LHCN-M2 (cell line): ENCODE results near the gene STAC3. TPM values are rescaled to one million over a fixed set of nuclear protein-coding genes. Genes with fewer than 3 reads are reported as not detected.
"Not testable (repeated sequence)": the region's sequence is repeated elsewhere in the genome, so short reads cannot be mapped to it uniquely, and the experiment has no call there.

Experiments
- DNase-seq: peaks from one replicate; pipeline ENCODE4 v3.0.0-alpha.2; 2012; ENCODE audit warnings: low read depth
- polyA plus RNA-seq: library from polyadenylated mRNA; unstranded; fragments of >200 nt; gene quantifications from one replicate; pipeline ENCODE4 v1.2.1, GENCODE V29; 2012; ENCODE audit warnings: missing spikeins
- total RNA-seq: library from RNA; depleted of rRNA; stranded (reverse); fragments of >200 nt; gene quantifications from 2 replicates; pipeline ENCODE4 v1.2.3, GENCODE V29; 2014; rRNA removed

The STAC3 gene
- 10.0 and 29.8 TPM in 2 replicates for total RNA-seq
- 7.8 TPM for polyA plus RNA-seq

DNA sequence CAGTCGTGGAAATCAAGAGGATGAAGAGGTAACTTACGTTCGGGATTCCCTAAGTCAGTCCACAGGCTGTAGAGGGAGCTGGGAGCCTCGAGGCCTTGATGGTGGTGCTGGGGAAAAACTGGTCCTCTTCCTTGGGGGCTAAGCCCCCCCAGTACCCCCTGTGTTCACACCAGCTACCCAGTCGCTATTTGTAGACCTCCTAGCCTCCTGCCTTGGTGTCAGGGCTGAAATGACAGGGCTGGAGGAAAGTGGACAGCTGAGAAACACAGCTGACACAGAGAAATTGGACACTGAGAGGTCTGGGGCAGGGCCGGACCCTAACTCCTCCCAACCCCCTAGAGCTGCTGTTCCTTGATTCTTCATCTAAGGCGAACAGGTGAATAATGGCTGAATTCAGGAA lies at the start of gene STAC3:
STAC3 (minus strand) TSS at position 232 of the 400 bp plus-strand sequence. CDS start 1,551 bp downstream, outside the sequence.
- DNase-seq = peak; percentile 79

DNA sequence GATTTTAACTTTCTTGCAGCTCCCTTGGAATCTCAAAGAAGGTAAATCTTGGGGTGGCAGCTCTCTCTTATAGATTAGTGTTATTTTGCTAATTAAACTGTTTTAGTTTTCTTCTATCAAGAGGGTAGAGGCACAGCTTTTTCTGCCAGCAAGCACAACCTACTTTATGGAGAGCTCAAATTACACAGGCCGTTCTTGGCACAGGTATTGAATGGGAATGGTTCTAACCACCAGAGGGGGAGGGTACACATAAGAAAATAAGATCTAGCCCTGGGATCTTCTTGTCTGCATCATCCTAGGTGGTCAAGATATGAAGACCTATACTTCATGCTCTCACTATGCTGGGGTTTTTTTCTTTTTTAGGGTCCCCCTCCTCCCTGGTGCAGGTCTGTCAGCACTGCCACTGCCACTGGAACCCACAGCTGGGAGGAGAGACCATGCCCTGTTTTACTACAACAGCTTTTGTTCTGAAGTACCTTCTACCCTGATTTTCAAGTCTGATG lies 48.6 kb upstream of the STAC3 start:
- no peak for DNase-seq

DNA sequence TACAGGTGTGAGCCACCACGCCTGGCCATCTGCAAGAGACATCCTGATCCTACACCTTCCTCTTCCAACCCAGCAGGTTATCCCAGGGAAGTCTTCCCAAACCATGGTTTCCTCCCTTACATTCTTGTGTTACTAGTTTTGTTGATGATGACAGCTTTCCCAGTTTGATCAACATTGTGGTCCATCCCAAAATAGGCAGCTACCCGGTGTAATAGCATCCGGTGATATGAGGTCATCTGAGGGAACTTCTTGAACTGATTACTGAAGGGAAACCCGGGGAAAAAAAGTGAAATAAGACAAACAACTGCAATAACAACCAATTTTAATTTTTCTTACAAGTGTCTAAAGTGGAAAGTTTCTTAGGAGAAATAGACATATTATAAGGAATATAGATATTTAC lies 45.3 kb upstream of the STAC3 start:
- DNase-seq = no peak

DNA sequence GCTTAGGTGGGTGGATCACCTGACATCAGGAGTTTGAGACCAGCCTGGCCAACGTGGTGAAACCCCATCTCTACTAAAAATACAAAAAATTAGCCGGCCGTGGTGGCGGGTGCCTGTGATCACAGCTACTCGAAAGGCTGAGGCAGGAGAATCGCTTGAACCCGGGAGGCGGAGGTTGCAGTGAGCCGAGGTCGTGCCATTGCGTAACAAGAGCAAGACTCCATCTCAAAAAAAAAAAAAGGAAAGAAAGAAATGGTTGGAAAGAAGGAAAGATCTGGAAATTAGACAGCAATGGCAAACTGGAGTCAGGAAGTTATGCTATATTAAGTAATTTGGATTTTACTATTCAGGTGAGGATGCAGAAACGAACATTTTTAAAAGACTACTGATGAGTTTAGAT lies 31.1 kb upstream of the STAC3 start:
- not testable (repeated sequence) for DNase-seq

DNA sequence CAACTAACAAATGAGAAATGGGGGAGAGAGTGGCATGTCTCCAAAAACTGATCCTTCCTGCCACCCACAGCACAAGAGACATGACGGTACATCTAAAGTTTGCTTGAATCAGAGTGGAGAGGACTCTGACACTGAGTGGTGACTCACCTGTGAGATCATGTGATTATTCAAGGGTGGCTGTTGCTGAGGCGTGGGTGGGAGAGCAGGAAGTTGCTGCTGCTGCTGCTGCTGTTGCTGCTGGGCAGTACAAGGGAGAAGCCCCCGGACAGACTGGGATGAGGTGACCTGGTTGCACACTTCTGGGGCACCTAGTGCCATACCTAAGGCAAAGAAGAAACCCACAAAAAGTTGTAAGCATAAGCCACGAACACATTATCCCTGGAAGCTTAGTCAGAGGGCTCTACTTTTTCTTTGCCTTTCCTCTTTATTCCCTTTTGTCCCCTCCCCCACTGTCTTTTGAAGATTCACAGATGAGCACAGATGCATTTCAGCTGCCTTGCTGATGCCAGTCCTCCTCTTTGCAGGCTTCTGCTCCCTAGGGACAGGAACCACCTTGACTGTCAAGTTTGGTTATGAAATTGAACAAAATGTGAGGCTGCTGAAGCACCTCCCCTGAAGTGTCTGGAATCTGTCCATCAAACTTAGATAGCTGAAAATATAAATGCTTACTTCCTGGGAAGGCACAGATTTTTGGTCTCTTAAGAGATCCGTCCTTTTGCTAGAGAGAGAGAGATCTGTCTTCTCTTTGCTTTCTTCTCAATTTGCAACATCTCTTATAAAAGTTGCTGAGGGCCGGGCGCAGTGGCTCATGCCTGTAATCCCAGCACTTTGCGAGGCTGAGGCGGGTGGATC lies 29.4 kb upstream of the STAC3 start:
- peak; percentile 94 for DNase-seq

DNA sequence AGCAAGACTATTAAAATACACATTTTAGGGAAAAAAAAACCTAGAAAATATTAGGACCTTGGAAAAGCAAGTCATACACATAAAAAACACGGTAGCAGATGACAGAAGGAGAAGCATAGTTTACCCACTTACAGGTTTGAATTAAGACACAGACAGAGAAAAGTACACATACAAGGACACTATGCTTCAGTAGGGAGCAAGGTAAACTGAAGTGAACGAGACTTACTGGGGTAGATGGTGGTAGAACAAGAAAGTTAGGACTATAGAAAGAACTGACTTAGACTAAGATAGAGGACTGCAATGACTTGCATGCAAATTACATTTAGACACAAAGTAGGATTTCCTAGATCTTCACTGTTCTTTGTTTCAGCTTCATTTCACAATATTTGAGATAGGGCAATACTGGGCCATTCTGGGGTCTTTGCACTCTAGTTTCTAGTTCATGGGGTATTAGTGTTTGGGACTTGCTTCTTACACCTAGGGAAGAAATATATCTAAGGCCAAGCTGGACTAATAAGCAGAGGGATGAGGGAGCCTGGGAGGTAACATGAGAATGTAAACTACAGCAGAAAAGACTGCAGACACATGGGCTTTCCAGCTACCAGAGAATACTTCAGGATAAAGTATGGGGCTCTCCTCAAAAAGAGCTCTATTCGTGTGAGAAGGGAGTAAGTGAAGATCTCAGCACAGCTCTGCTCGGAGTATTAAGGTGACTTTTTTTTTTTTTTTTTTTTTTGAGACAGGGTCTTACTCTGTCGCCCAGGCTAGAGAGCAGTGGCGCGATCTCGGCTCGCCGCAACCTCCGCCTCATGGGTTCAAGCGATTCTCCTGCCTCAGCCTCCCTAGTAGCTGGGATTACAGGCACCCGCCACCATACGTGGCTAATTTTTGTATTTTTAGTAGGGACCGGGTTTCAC lies 27.7 kb upstream of the STAC3 start:
- DNase-seq = no peak

DNA sequence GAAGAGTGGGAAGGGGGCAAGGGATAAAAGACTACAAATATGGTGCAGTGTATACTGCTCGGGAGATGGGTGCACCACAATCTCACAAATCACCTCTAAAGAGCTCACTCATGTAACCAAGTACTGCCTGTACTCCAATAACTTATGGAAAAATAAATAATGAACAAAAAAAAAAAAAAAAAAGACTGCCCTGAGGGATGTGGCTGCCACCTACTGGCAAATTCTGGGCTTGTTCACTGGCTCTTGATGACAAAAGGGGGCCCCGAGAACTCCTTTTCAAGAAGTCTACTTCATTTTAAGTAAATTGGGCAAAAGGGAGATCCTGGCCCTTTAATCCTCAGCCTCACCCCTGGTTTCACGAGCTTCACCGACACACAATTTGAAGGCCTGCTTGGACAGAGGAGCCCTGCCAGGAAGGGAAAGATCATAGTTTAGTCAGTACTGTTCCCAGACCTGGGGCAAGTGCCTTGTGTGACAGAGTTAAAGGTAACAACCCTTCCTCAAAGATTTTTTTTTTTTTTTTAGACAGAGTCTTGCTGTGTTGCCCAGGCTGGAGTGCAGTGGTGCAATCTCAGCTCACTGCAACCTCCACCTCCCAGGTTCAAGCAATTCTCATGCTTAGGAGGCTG lies 26.1 kb upstream of the STAC3 start:
- peak; percentile 52 for DNase-seq

DNA sequence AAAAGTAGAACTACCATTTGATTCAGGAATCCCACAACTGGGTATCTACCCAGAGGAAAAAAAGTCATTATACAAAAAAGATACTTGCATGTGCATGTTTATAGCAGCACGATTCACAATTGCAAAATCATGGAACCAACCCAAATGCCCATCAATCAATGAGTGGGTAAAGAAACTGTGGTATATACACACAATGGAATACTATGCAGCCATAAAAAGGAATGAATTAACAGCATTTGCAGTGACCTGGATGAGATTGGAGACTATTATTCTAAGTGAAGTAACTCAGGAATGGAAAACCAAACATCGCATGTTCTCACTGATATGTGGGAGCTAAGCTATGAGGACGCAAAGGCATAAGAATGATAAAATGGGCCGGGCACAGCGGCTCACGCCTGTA lies 25.2 kb upstream of the STAC3 start:
- not testable (repeated sequence) for DNase-seq

DNA sequence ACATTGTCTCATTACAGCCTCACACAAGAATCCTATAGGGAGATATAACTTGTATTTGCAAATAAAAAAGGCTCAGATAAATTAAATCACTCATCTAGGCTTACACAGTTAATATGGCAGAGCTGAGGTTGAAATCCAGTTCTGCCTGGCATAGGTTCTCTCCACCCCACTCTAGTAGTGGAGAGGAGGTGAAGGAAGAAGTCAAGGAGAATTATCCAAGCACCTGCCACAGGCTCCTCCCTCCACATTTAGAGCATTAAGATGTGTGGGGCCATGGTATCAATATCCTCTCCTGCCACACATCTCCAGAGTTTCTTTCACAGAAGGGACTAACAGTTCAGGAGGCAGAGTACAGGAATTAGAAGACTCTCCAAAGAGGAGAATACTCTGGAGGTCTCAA lies 22.5 kb upstream of the STAC3 start:
- no peak for DNase-seq

DNA sequence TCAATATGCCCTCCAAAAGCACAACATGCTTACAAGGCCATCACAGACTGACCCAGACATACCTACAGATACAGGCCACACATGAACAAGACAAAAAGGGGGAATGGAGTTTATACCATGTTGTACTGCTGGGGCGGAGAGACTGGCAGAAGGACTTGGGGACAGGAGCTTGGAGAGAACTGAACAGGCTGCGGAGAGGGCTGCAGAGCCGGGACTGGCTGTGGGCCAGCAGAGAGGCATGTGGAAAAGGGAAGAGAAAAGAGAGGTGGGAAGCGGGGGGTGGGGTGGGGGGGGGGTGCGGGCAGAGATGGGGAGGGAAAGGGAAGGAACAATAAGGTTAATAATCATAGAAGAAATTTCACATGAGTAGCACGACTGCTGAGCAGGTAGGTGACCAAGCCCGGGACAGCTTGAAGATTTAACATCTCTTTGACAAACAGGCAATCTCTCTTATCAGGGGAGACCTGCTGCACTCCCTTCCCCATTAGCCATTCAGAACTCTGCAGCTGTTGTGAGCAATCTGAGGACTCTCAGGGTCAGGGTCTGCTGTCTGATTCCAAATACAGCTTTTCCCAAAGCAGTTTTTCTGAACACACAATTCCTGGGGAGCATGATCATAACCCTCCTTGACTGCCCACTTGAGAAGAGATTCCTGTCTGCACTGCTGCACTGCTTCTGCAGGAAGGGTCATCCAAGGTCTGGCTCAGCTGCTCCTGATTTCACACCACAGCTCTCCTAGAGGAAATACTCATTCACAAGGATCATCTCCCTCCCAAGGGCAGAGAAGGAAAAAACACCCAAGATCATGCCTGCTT lies 21.6 kb upstream of the STAC3 start:
- peak; percentile 88 for DNase-seq

DNA sequence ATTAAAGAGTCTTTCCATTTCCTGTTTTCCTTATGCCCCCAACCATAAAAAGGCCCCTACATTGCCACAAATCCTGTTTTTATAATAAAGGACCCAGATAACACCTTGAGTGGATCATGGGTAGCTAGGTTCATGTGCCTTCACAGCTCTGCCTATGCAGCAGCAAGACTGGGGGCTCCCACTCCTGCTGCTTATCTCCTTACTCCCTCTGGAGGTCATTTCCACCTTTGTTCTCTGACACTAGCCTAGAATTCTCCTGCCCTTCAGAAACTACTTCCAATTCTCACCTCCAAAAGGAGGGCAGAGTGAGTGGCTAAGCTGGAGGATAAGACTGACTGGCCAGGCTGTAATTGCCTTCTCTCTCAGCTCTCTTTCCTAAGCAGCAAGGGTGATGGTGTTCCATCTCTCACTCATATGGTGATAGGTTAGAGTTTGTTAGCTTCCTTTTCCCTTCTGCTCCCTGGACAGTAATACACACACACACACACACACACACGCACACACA lies 20.0 kb upstream of the STAC3 start:
- DNase-seq = no peak

DNA sequence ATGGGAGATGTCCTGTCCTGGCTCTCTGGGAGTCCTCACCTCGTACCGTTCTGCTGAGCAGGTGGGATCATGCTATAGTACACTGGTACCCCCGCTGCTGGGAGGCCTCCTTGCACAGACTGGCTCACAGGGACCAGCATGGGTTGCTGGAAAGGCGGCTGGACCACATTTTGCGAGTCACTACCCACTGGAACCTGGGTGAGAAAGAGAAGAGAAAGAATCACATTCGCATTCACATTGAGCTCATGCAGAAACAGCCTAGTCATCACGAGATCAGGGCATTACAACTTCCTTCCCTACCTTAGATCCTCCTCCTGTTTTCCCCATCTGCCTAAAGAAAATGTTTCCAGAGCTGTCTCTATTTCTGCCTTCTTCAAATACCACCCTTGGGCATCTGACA lies 17.3 kb upstream of the STAC3 start:
- peak; percentile 60 for DNase-seq

DNA sequence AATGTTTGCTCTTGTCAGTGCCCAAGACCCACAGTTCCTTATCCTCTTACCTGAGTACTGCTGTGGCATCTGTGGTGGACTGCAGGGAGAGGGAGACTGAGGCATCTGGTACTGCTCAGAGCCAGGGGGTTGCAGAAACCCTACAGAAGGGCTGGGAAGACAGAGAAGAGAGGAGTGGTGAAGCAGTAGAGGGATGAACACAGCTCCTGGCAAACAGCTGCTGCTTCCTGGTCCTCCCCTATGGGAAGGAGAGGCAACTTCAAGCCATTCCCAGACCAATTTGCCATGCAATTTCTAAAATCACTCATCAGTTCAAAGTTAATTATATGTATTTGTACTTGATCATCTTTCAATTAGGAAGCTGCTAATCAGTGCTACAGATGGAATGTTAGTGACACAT lies 15.7 kb upstream of the STAC3 start:
- DNase-seq = no peak

DNA sequence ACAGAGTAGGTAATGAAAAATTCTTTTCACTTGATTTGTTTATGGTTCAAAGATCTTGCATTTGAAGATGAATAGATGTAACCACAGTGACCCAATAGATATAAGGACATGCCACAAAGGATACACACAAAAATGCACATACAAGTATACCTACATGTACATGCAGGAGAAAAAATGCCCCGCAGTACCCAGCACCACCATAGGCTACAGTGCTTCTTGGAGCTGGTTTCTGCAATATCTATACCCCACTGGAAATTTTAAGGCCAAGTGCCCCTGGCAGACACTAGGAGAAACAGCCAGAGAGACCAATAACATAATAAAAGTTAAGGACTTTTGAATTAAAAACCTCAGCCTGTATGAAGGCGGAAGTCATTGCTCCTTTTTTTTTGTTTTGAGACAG lies 12.1 kb upstream of the STAC3 start:
- DNase-seq = no peak

DNA sequence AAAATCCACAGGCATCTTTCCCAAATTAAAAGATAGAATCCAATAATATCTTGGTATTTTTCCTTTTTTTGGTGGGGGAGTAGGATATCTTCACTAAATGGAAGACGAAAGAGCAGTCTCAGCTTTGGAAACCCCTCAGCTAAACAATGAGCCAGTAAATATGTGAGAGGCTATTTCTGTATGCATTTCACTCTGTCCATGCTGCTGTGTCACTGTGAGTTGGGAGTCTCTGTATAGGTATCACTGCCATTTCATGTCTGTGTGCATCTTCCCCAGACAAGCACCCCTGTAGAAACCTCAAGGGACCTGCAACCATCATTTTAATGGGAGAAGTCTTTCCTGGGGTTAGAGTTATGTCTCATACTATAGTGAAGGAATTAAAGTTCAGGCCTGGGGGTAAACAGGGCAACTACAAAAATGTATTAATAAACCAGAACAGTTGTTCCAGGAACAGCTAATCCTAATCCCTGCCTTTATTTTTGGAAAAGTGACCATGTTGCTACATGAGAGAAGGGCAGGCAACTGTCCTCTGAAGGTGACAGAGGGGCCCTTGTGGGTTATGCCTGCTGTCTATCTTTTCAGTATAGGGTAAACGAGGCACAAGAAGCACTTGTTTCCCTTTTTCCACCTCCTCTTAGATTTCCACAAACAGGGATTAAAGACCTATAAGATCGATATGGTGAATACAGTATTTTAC lies 11.3 kb upstream of the STAC3 start:
- DNase-seq = no peak

DNA sequence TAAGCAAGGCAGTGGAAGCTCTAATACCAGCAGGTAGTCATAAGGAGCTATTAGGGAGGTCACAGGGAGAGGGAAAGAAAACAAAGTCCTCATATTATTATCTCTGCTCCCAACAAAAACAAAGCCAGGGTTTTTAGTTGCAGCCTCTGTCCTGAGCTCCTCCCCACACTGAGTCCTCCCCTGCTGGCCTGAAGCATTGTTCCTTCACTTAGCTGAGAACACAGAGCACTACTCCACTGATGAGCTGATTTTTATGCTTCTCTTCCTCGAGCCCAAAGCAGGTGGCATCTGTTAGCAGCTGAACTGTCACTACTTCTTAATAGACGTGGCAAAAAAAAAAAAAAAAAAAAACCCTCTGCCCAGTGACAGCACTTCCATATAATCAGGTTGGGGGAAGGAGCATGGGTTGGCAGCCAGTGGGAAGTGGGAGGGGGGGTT lies 10.5 kb upstream of the STAC3 start:
- no peak for DNase-seq

DNA sequence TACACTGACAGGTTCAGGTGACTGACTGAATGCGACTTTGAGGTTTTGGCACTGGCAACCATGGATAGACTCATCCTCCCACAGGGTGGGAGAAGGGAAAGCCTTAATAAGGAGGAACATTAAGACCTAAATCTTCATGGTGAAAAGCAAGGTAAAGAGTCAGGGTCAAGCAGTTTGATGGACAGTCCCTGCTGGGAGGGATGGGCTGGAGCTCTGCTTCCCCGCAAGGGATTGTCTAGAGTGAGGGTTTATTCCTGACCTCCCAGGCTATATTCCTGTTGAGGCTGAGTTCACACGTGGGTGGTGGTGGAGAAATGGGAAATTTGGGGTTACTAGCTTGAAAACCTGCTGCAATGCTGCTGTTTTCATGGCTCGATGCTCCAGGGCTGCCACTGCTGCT lies 9.4 kb upstream of the STAC3 start:
- no peak for DNase-seq

DNA sequence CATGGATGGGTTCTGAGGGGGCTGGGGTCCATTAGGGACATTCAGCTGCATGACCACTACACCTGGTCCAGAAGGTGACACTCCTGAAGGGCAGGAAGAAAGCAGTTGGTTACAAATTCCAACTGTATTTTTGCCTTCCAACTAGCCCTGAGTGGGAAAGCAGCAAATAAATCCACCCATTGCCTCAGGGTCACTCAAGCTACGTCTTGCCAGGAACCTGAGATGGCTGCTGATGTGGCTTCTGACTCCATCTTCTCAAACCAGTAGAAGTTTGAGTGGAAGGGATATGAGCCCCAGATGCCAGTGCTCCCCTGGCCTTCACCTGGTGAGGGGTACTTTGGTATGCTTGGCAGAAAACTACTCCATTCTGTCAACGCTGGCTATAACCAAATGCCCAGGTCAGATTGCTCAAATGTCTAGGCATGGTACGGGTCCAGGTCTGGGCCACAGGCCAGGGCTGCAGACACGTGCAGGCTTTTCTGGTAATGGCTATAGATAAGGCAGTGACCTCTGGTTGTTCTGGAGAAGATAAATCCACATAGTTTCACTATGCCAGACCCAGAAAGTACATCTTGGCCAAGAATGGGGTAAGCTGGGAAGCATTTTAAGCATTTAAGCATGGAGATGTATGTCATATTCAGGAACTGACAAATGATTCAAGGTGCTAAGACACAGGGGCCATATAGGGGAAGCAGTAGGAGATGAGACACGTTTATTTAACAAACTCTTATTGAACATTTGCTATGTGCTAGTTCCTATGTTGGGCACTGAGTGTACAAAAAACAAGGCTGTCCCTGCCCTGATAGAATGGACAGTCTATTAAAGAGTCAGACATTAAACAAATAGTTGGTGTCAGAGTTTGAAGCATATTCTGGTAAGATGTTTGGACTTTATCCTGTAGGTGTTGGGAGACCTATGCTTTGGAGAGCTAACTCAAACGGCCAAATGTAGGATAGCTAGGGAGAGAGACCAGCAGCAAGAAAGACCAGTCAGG lies 8.3 kb upstream of the STAC3 start:
- no peak for DNase-seq

DNA sequence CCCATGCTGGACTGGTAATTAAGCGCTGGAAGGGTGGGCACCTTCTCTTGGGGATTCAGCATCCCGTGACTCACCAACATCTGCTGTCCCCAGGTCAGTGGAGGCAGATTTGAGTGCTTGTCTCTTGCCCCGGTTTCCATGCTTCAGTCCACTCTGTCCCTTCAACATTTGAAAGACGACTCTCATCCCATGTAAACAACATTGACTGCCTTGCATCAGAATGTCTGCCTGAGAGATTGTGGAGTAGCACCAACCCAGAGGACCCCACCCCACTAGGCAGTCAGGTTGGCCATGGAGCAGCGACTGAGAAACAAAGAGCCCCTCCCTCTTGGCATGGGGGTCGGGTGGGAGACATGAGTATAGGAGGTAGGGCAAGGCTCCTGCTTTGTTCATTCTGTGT lies 4.9 kb upstream of the STAC3 start:
- no peak for DNase-seq
